GM12875 (cell line): ENCODE data around the gene STX1A.

Experiments used
- H3K4me3 ChIP-seq: one replicate; pipeline ENCODE4 v1.5.1; 2011; ENCODE audit warnings: low read depth, low read length, control low read depth
- CTCF ChIP-seq: IDR thresholded peaks from 2 replicates; pipeline ENCODE4 v1.5.1; 2011; ENCODE audit warnings: low read depth, mild to moderate bottlenecking, control low read depth, inconsistent platforms, low read length, moderate library complexity, borderline replicate concordance; ENCODE audit not compliant: insufficient read depth

STX1A gene

GRCh38 chr7:73740212-73740611 is 20.7 kb upstream of the STX1A start:
- H3K4me3 ChIP-seq: no peak overlapping the region
- TF ChIP-seq CTCF: no peak

- no peak for TF ChIP-seq CTCF
- peak overlapping the region; percentile 62 for H3K4me3 ChIP-seq
These were observed 19.9 kb upstream of the STX1A start for GRCh38 chr7:73739387-73739767.

GRCh38 chr7:73738612-73739386 is 19.3 kb upstream of the STX1A start, which contains the start of gene ABHD11:
Gene ABHD11, minus strand, starts transcription at chr7:73738802. Its CDS starts 32 bp downstream, at chr7:73738770.
- H3K4me3 ChIP-seq: peak within 1 kb of the TSS; percentile 81
- TF ChIP-seq CTCF: no peak

- peak overlapping the region; percentile 81 for H3K4me3 ChIP-seq
- TF ChIP-seq CTCF: no peak
These were observed 18.7 kb upstream of the STX1A start for GRCh38 chr7:73738220-73738611.

- TF ChIP-seq CTCF: no peak
- H3K4me3 ChIP-seq: peak overlapping the region; percentile 81
These were observed 18.2 kb upstream of the STX1A start for GRCh38 chr7:73737491-73738219.

- no peak for TF ChIP-seq CTCF
- no peak overlapping the region for H3K4me3 ChIP-seq
These were observed 17.4 kb upstream of the STX1A start for GRCh38 chr7:73736885-73737284.

- H3K4me3 ChIP-seq: no peak overlapping the region
- TF ChIP-seq CTCF: no peak
These were observed 16.0 kb upstream of the STX1A start for GRCh38 chr7:73735528-73735905.
